Measurements from ENCODE around the gene THEM4.
A peak's percentile ranks its signal among the peaks of the same experiment; 100 is the strongest.
"Not testable (repeated sequence)": the region's sequence is repeated elsewhere in the genome, so short reads cannot be mapped to it uniquely, and the experiment has no call there.

Gene THEM4

DNA sequence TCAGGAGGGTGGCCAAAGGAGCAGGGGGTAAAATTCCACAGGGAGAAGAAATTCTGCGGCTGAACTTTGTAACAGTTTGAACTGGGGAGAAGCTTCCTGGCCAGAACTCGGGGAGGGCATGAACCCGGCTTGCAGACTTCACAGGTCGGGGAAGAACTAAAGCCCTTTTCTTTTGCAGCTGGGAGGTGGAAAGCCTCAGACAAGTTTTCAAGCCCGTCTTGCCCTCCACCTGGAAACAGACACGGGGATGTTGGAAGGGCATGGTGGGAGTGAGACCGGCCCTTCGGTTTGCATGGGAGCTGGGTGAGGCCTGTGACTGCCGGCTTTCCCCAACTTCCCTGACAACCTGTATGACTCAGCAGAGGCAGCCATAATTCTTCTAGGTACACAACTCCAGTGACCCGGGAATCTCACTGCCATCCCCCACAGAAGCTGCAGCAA lies 11.3 kb downstream of the THEM4 start:
- DNase-seq: no peak

- no peak for DNase-seq
Observed at GRCh38 chr1:151893176-151893924, 16.0 kb downstream of the THEM4 start.

DNA sequence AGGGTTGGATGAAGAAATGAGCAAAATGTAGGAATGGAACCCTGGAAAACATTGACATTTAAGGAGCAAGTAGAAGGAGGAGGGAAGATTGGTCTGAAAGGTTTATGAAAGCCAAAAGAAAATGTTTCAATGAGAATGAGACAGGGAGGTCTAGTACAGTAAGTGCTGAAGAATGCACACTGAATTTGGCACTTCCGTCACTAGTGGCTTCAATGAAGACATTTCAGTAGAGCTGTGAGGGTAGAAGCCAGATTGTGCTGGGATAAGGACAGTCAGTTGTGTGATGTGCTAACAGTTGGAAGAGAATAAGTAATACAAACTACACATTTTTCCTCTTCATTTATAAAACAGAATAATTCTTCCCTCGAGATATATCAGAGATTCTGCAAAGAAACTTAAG lies 17.1 kb downstream of the THEM4 start:
- no peak for DNase-seq

DNA sequence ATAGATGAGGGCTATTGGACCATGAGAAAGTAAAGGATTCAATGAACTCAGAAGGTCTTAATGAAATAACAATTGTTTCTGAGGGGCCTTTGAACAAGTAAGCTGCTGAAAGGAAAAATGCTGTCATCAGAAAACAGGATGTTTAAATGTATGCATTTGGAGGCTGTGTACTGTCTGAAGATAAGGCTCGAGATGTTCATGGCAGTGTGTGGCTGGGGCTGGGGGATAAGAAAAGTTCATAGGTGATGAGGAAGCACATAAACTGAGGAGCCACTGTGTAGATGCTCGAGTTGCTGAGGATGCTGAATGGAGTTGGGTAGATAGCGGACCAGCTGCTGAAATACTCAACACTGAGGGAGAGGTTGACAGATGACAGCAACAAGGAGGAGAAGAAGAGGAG lies 17.8 kb downstream of the THEM4 start:
- no peak for DNase-seq

GRCh38 chr1:151888972-151889570 lies 20.2 kb downstream of the THEM4 start:
- DNase-seq: no peak

- no peak for DNase-seq
Observed at GRCh38 chr1:151887028-151887427, 22.3 kb downstream of the THEM4 start.

- DNase-seq: no peak
Observed at GRCh38 chr1:151885479-151885878, 23.8 kb downstream of the THEM4 start.

GRCh38 chr1:151884879-151885278 lies 24.4 kb downstream of the THEM4 start:
- DNase-seq: not testable (repeated sequence)

DNA sequence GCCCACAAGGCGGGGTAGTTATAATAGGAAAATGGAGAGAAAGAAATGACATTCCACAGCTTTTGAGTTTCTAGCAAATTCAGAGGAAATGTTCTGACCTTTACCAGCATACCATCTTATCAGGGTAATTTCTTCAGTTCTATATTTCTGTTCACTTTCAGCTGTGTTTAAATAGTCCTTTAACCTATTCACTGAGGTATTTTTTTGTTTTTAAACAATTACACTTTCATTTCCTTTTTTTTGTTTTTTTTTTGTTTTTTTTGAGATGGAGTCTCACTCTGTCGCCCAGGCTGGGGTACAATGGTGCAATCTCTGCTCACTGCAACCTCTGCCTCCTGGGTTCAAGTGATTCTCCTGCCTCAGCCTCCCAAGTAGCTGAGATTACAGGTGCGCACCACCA lies 24.9 kb downstream of the THEM4 start:
- not testable (repeated sequence) for DNase-seq

- DNase-seq: not testable (repeated sequence)
Observed at GRCh38 chr1:151883898-151884297, 25.4 kb downstream of the THEM4 start.

- not testable (repeated sequence) for DNase-seq
Observed at GRCh38 chr1:151882918-151883317, 26.4 kb downstream of the THEM4 start.

GRCh38 chr1:151882466-151882865 lies 26.8 kb downstream of the THEM4 start:
- no peak for DNase-seq

- peak in 2 of 56 donors; percentile 9 to 10 for DNase-seq
Observed at GRCh38 chr1:151881479-151881878, 27.8 kb downstream of the THEM4 start.

GRCh38 chr1:151875419-151876097 lies 33.8 kb downstream of the THEM4 start:
- DNase-seq: no peak

- not testable (repeated sequence) for DNase-seq
Observed at GRCh38 chr1:151872776-151873175, 36.5 kb downstream of the THEM4 start.

DNA sequence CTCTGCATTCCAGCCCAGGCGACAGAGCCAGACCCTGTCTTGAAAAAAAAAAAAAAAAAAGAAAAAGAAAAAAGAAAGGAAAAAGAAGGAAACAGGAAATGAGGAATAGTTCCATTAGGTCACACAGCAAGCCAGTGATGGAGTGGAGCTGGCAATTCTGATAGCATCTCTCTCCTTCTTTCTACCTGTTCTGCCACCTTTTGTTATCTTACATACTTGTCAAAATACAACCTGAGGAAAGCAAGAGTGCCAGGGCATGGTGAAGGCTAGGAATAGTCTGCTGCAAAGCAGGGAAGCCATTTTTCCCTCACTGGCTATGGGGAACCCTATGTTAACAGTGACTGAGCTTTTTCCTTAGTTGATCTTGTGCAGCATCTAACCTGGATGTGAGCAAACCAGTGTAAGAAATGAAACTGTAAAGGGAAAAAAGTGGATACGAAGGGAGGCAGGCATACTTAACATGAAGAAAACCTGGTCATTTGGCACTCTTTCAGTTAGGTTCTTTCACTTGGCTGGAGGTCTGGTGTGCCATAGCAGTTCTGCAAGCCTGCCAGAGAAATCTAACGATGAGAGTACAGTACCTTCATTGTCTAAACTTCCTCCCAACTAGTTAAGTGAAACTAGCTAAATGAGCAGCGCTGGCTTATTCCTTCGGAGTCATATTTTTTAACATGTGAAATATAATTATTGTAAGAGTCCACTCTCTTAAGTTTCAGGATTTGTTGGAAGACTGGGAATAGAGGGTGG lies 37.9 kb downstream of the THEM4 start:
- no peak for DNase-seq

GRCh38 chr1:151868486-151868885 lies 40.8 kb downstream of the THEM4 start:
- no peak for DNase-seq

DNA sequence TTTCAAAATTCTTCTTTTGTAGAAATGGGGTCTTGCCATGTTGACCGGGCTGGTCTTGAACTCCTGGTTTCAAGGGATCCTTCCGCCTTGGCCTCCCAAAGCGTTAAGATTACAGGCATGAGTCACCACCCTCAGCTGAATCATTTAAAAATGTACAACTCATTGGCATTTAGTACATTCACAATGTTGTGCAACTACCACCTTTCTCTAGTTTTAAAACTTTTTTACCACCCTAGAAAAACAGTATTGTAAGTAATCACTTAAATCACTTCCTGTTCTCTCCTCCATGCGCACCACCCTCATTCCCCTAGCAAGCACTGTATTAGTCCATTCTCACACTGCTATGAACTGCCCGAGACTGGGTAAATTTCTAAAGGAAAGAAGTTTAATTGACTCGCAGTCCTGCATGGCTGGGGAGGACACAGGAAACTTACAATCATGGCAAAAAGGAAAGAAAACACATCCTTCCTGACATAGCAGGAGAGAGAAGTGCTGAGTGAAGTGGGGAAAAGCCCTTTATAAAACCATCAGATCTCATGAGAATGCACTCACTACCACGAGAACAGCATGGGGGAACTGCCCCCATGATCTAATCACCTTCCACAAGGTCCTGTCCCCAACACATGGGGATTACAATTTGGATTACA lies 41.4 kb downstream of the THEM4 start:
- no peak for DNase-seq

GRCh38 chr1:151867321-151867720 lies 42.0 kb downstream of the THEM4 start:
- no peak for DNase-seq

- no peak for DNase-seq
Observed at GRCh38 chr1:151864411-151864810, 44.9 kb downstream of the THEM4 start.

GRCh38 chr1:151862604-151863003 lies 46.7 kb downstream of the THEM4 start:
- no peak for DNase-seq
